RPMI7951 (cell line): ENCODE results near the gene COL11A2. TPM values are rescaled to one million over a fixed set of nuclear protein-coding genes. Genes with fewer than 3 reads are reported as not detected.

Experiments used
- DNase-seq: peaks from one replicate; pipeline ENCODE4 v3.0.0-alpha.2; 2012; ENCODE audit warnings: low read depth
- total RNA-seq: library from RNA; depleted of rRNA; stranded (reverse); fragments of >200 nt; shearing (Covaris generic); gene quantifications from 2 replicates; pipeline ENCODE4 v1.2.3, GENCODE V29; 2014

The COL11A2 gene
- total RNA-seq, 1 experiment from 2014 or later: 0.12 TPM

- peak; percentile 31 for DNase-seq
Observed at GRCh38 chr6:33192671-33193602, 670 bp upstream of the COL11A2 start.

- no peak for DNase-seq
Observed at GRCh38 chr6:33191383-33192104, 723 bp downstream of the COL11A2 start.

GRCh38 chr6:33190504-33191107 is 1.7 kb downstream of the COL11A2 start:
- no peak for DNase-seq

GRCh38 chr6:33189625-33190448 is 2.4 kb downstream of the COL11A2 start:
- no peak for DNase-seq

- DNase-seq: no peak
Observed at GRCh38 chr6:33189164-33189563, 3.1 kb downstream of the COL11A2 start.

- no peak for DNase-seq
Observed at GRCh38 chr6:33187809-33188208, 4.5 kb downstream of the COL11A2 start.

GRCh38 chr6:33185654-33186187 is 6.5 kb downstream of the COL11A2 start:
- DNase-seq: no peak

GRCh38 chr6:33185190-33185589 is 7.1 kb downstream of the COL11A2 start:
- DNase-seq: no peak

GRCh38 chr6:33183071-33183683 is 9.1 kb downstream of the COL11A2 start:
- no peak for DNase-seq

GRCh38 chr6:33181141-33181540 is 11.1 kb downstream of the COL11A2 start:
- DNase-seq: no peak

- DNase-seq: no peak
Observed at GRCh38 chr6:33178755-33179475, 13.4 kb downstream of the COL11A2 start.

GRCh38 chr6:33177552-33178446 is 14.5 kb downstream of the COL11A2 start:
- peak; percentile 88 for DNase-seq

GRCh38 chr6:33176906-33177305 is 15.4 kb downstream of the COL11A2 start:
- no peak for DNase-seq

- no peak for DNase-seq
Observed at GRCh38 chr6:33175436-33176069, 16.7 kb downstream of the COL11A2 start.

GRCh38 chr6:33174784-33175183 is 17.5 kb downstream of the COL11A2 start:
- DNase-seq: no peak

GRCh38 chr6:33173535-33174180 is 18.6 kb downstream of the COL11A2 start:
- DNase-seq: no peak

- DNase-seq: peak; percentile 32
Observed at GRCh38 chr6:33172688-33173534, 19.4 kb downstream of the COL11A2 start.
